HEK293T (cell line): Measurements from ENCODE around the gene ZDHHC14.

Experiments
- CTCF ChIA-PET: fragments of 350-600 bp; formaldehyde crosslinking; extraction: SDS; loops from one replicate; lab custom pipeline; 2021; ENCODE audit warnings: antibody characterized with exemption, inconsistent platforms; lab: Yijun Ruan, JAX
- POLR2A ChIA-PET: fragments of 350-600 bp; formaldehyde crosslinking; extraction: SDS; loops from one replicate; lab custom pipeline; 2020; ENCODE audit warnings: antibody characterized with exemption, inconsistent platforms; lab: Yijun Ruan, JAX
- DNase-seq: peaks from one replicate; pipeline ENCODE4 v3.0.0; 2012; ENCODE audit warnings: mixed read lengths; ENCODE audit errors: extremely low spot score
- ARNT ChIP-seq: fragments of 450-650 bp; IDR thresholded peaks from 2 replicates; pipeline ENCODE4 v1.6.1; 2017; ENCODE audit warnings: mild to moderate bottlenecking
- BHLHE40 ChIP-seq: fragments of 450-650 bp; IDR thresholded peaks from 2 replicates; pipeline ENCODE4 v1.6.1; 2016; ENCODE audit warnings: mild to moderate bottlenecking, moderate library complexity, borderline replicate concordance
- CTBP1 ChIP-seq: fragments of 450-650 bp; IDR thresholded peaks from 2 replicates; pipeline ENCODE4 v1.6.1; 2016; ENCODE audit warnings: borderline replicate concordance
- ELF4 ChIP-seq: fragments of 450-650 bp; IDR thresholded peaks from 2 replicates; pipeline ENCODE4 v1.6.1; 2017; ENCODE audit warnings: antibody characterized with exemption
- FOXA1 ChIP-seq: fragments of 450-650 bp; IDR thresholded peaks from 2 replicates; pipeline ENCODE4 v1.6.1; 2016; ENCODE audit warnings: mild to moderate bottlenecking
- FOXK2 ChIP-seq: fragments of 450-650 bp; IDR thresholded peaks from 2 replicates; pipeline ENCODE4 v1.6.1; 2016; ENCODE audit warnings: mild to moderate bottlenecking
- FOXM1 ChIP-seq: fragments of 450-650 bp; IDR thresholded peaks from 2 replicates; pipeline ENCODE4 v1.6.1; 2017; ENCODE audit warnings: mild to moderate bottlenecking, borderline replicate concordance
- HDGF ChIP-seq: fragments of 450-650 bp; IDR thresholded peaks from 2 replicates; pipeline ENCODE4 v1.6.1; 2017; ENCODE audit warnings: antibody characterized with exemption, borderline replicate concordance
- L3MBTL2 ChIP-seq: fragments of 450-650 bp; conservative IDR thresholded peaks from 2 replicates; pipeline ENCODE4 v1.6.1; 2016; ENCODE audit warnings: mild to moderate bottlenecking
- LEF1 ChIP-seq: fragments of 450-650 bp; IDR thresholded peaks from 2 replicates; pipeline ENCODE4 v1.6.1; 2017; ENCODE audit warnings: mild to moderate bottlenecking, borderline replicate concordance
- NFRKB ChIP-seq: fragments of 450-650 bp; IDR thresholded peaks from 2 replicates; pipeline ENCODE4 v1.6.1; 2016; ENCODE audit warnings: mild to moderate bottlenecking, moderate library complexity
- SP1 ChIP-seq: fragments of 450-650 bp; IDR thresholded peaks from 2 replicates; pipeline ENCODE4 v1.6.1; 2017
- SUZ12 ChIP-seq: fragments of 450-650 bp; IDR thresholded peaks from 2 replicates; pipeline ENCODE4 v1.6.1; 2016; ENCODE audit warnings: mild to moderate bottlenecking
- TARDBP ChIP-seq: fragments of 450-650 bp; IDR thresholded peaks from 2 replicates; pipeline ENCODE4 v1.6.1; 2016
- ZNF384 ChIP-seq: fragments of 450-650 bp; IDR thresholded peaks from 2 replicates; pipeline ENCODE4 v1.6.1; 2016
- TF ChIP-seq, protein P1 (sequence below): fragments of 450-650 bp; IDR thresholded peaks from 2 replicates; pipeline ENCODE4 v1.6.1; 2016

The ZDHHC14 gene

DNA sequence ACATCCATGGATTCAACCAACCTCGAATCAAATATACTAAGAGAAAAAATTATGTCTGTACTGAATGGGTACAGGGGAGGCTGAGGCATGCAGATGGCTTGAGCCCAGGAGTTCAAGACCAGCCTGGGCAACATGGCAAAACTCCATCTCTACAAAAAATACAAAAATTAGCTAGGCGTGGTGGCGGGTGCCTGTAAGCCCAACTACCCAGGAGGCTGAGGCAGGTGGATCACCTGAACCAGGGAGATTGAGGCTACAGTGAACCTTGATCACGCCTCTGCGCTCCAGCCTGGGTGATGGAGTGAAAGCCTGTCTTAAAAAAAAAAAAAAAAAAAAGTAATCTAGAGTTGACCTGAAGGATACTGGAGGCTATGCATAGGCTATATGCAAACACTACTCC is 223.0 kb downstream of the ZDHHC14 start:
- CTCF ChIA-PET: no interaction called here
- POLR2A ChIA-PET: no interaction called here
- no peak for TF ChIP-seq NFRKB
- TF ChIP-seq, protein P1, sequence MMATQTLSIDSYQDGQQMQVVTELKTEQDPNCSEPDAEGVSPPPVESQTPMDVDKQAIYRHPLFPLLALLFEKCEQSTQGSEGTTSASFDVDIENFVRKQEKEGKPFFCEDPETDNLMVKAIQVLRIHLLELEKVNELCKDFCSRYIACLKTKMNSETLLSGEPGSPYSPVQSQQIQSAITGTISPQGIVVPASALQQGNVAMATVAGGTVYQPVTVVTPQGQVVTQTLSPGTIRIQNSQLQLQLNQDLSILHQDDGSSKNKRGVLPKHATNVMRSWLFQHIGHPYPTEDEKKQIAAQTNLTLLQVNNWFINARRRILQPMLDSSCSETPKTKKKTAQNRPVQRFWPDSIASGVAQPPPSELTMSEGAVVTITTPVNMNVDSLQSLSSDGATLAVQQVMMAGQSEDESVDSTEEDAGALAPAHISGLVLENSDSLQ: no peak
- no peak for TF ChIP-seq TARDBP
- no peak for TF ChIP-seq HDGF
- TF ChIP-seq L3MBTL2: no peak
- no peak for TF ChIP-seq FOXK2
- TF ChIP-seq ZNF384: no peak
- no peak for TF ChIP-seq LEF1
- no peak for DNase-seq

DNA sequence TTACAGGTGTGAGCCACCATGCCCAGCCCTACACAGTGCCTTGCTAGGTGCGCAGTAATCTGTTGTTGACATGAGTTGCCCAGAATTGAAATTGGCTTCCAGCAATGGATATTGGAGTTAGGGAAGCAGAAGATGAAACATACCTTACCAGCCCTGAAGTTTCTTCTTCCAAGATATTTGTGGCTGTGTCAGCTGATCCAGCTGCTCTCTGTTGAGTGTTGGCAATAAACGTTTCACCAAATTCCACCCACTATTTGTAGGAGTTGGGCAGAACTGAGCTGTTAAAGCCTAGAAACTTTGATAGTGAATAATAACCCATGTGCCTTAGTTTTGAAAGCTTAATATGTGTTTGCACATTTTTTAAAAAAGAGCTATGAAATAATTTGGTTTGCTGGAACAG is 223.8 kb downstream of the ZDHHC14 start:
- DNase-seq: no peak
- POLR2A ChIA-PET: no interaction called here
- TF ChIP-seq CTBP1 (no peak), ZNF384 (no peak)
- TF ChIP-seq, protein P1: no peak
- CTCF ChIA-PET: no interaction called here

DNA sequence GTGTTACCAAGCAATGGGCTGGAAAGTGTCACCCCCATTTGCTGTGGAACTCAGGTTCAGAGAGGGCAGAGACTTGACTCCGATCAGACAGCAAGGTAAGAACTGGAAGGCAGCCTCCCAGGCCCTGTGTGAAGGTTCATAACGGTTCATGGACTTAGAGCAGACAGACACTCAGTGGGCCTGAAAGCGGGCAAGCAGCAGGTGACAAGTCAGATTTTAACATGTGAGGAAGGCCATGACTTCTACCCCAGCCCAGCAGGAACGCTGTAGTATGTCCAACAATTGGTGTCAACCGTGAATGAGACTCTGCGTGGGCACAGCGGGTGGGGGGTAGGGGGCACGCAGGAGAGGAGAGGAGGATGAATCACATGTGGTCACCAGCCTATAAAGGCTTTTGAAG is 224.5 kb downstream of the ZDHHC14 start:
- TF ChIP-seq FOXM1 (no peak), LEF1 (no peak), SP1 (no peak), L3MBTL2 (no peak), NFRKB (no peak), ZNF384 (no peak), BHLHE40 (no peak), FOXA1 (no peak)
- ChIA-PET POLR2A (no interaction called here), CTCF (no interaction called here)
- no peak for DNase-seq

DNA sequence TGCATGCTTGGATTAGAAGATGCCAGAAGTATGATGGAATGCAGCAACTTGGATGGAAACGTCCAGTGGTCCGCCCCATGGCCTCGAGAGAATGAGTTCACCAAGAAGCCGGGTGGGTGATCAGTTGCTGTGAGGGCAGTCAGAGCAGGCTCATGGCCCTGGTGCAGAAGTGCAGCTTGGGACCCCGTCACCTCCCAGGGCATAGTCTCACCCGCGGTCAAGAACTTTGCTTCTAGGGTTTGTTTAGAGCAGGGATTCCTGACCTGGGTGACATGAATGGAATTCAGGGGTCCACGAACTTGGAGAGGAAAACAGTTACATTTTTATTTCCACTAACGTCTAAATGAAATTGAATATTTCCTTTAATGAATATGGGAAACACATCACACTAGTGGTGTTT is 225.5 kb downstream of the ZDHHC14 start:
- ChIA-PET POLR2A (no interaction called here), CTCF (no interaction called here)
- DNase-seq: no peak

DNA sequence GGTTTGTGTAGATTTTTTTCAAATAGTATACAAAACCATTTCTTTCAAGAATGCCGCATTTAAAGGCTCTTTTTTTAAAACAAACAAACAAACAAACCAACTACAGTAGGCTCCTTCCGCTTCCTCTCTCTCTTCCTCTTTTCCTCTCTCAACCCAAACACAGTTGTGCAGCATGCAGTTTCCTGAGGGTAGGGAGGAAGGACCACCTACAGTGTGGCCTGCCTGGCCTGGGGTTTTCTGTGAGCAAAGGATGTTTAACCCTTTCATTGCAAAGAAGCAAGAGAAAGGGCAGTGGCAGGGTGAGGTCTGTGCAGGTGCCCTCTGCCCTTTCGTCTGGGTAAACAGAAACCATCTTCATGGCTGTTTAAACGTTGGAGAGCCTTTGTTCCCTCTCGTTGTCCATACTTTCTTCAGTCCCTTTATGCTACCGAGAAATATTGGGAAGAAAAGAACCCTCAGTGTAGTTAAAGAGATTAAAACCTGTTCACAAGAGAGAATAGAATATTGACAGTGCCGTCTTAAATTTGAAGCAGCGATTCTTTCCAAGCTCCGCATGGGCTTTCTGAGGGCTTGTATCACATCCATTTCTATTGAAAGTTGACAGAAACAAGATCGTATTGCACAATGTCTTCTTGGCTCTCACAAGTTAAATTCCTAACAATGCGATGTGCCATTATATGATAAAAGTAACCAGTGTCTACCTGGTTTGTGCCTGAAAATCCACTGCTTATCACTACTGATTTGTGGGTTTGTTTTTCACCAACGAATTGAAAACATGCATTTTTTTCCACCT is 226.5 kb downstream of the ZDHHC14 start:
- CTCF ChIA-PET: interaction anchor here (0.6 kb wide), 1 partner anchor 25 kb away, joined by 3 read pairs; no protein-coding TSS in a partner anchor
- POLR2A ChIA-PET: no interaction called here
- DNase-seq: no peak
- no peak for TF ChIP-seq SUZ12
- no peak for TF ChIP-seq LEF1
- no peak for TF ChIP-seq CTBP1
- TF ChIP-seq SP1: no peak
- no peak for TF ChIP-seq FOXA1
- no peak for TF ChIP-seq FOXK2
- TF ChIP-seq HDGF: no peak
- TF ChIP-seq ELF4: no peak

More for the DNA sequence above, 225.5 kb downstream of the ZDHHC14 start:
- TF ChIP-seq BHLHE40 (no peak), LEF1 (no peak), FOXK2 (no peak), NFRKB (no peak), FOXM1 (no peak), L3MBTL2 (no peak), ARNT (no peak), ZNF384 (no peak), SUZ12 (no peak)

DNA sequence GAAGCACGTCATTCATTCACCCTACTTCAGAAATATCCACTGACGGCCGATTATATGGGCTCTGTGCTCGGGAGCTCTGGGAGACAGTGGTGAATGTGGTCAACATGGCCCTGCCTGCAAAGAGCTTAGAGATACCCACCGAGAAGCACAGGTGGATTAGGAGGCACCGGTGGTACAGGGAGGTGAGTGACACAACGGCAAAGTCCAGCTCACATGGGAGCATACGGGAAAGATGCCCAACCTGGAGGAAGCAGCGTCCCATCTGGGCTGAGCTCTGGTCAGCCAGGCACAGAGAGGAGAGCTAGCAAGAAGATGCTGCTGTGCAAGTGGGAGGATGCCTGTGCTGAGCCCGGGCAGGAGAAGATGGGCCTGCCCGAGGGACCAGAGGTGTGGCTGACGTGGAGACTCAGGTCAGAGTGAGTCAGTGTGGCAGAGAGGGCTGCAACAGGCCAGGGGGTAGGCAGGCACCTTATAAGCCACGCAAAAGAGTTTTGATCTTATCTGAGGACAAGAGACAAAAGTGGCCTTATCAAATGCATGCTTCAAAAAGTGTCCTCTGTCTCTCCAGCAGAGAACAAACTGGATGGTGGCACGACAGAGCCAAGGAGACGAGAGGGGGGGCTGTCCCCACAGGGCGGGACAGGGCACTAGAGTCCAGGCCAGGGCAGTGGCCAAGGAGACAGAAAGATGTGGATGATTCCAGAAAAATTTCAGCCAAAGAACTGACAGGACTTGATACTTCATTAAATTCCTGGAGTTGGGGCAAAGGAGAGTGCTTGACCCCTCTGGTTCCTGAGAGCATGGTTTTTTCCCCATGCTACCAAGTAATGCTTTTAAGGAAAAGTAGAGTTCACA is 227.5 kb downstream of the ZDHHC14 start:
- ChIA-PET CTCF (interaction anchor here (0.6 kb wide), 1 partner anchor 24 kb away, joined by 3 read pairs; no protein-coding TSS in a partner anchor), POLR2A (no interaction called here)
- no peak for DNase-seq
- TF ChIP-seq FOXK2 (no peak), NFRKB (no peak), ELF4 (no peak), FOXA1 (no peak), FOXM1 (no peak), SUZ12 (no peak), ZNF384 (no peak), LEF1 (no peak), SP1 (no peak), L3MBTL2 (no peak), ARNT (no peak), CTBP1 (no peak), HDGF (no peak), BHLHE40 (no peak), TARDBP (no peak)
- TF ChIP-seq, protein P1: no peak
